OCI-LY3 (cell line): ENCODE data around the gene CARNS1.
A peak's percentile ranks its signal among the peaks of the same experiment; 100 is the strongest.

Experiments
- H2AFZ ChIP-seq: fragments of 200-600, 300-600 bp; shearing (Covaris generic); 2 replicates; pipeline ENCODE4 v1.6.0; 2014; ENCODE audit warnings: antibody characterized with exemption, low read depth, low read length
- H3K27ac ChIP-seq: fragments of 200-600, 300-600 bp; sonication (generic); 2 replicates; pipeline ENCODE4 v1.5.1; 2014; ENCODE audit warnings: mild to moderate bottlenecking, low read length, moderate library complexity, mixed read lengths
- H3K27me3 ChIP-seq: fragments of 200-600, 300-600 bp; sonication (generic); 2 replicates; pipeline ENCODE4 v1.6.1; 2014; ENCODE audit warnings: low read depth, low read length, mixed read lengths
- H3K36me3 ChIP-seq: fragments of 200-600, 300-600 bp; sonication (generic); replicated peaks from 2 replicates; pipeline ENCODE3; 2014; ENCODE audit warnings: low read depth, low read length, mixed read lengths
- H3K4me1 ChIP-seq: fragments of 300-600, 200-600 bp; sonication (generic); 2 replicates; pipeline ENCODE4 v1.6.1; 2014; ENCODE audit warnings: low read length, mixed read lengths
- H3K4me2 ChIP-seq: fragments of 200-600, 300-600 bp; sonication (generic); 2 replicates; pipeline ENCODE4 v1.6.1; 2014; ENCODE audit warnings: low read length, mixed read lengths
- H3K4me3 ChIP-seq: fragments of 300-600, 200-600 bp; sonication (generic); 2 replicates; pipeline ENCODE4 v1.5.1; 2014; ENCODE audit warnings: antibody characterized with exemption, mild to moderate bottlenecking, low read length, moderate library complexity
- H3K79me2 ChIP-seq: fragments of 300-600, 200-600 bp; shearing (Covaris generic); 2 replicates; pipeline ENCODE4 v1.6.1; 2014; ENCODE audit warnings: mild to moderate bottlenecking, low read length, mixed read lengths
- H3K9ac ChIP-seq: fragments of 300-600, 200-600 bp; shearing (Covaris generic); 2 replicates; pipeline ENCODE4 v1.6.0; 2014; ENCODE audit warnings: mild to moderate bottlenecking, low read length, moderate library complexity
- H3K9me3 ChIP-seq: fragments of 200-600, 300-600 bp; shearing (Covaris generic); 2 replicates; pipeline ENCODE4 v1.6.1; 2014; ENCODE audit warnings: low read length, mixed read lengths; ENCODE audit not compliant: insufficient read depth
- H4K20me1 ChIP-seq: fragments of 200-600, 300-600 bp; sonication (generic); 2 replicates; pipeline ENCODE4 v1.6.1; 2016; ENCODE audit warnings: low read length, mixed read lengths; ENCODE audit not compliant: insufficient read depth
- EZH2phosphoT487 ChIP-seq: fragments of 200-600 bp; shearing (Covaris generic); IDR thresholded peaks from 2 replicates; pipeline ENCODE4 v1.6.1; 2018; ENCODE audit warnings: antibody characterized with exemption, mixed run types, low read depth
- TF ChIP-seq, protein P1 (sequence below): fragments of 200-600, 300-600 bp; sonication (generic); IDR thresholded peaks from 2 replicates; pipeline ENCODE4 v1.5.1; 2014; ENCODE audit warnings: antibody characterized with exemption, low read length, low read depth

CARNS1 gene

DNA sequence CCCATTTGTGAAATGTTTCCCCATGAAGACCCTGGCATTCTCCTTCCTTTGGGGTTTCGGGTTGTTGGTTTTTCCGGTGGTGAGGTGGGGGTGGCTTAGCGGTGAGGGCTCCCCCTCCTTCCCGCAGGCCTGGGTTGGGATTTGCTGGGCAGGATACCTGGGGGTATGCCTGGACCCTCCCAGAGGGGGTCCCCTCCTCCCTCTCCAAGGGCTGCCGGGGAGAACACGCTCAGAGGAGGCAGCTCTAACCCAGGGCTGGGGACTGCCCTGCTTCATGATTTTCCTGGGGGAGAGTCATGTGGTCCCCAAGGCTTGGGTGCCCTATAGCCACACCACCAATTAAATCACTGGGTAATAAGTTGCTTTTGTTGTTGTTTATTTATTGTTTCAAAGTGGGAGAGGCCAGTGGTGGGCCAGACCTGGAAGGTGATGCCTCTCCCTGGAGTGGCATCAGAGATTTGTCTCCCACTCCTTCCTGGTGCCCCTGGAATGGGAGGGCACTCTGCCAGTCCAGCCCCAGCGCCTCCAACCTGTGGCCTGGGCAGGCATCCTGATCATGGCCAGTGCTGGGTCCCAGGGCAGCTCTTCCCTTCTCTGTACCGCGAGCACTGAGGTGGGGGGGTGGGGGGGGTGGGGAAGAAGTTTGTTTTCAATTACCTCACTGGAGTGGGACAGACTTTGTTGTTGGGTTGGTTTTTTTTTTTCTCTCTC is 40.8 kb upstream of the CARNS1 start:
- H3K9me3 ChIP-seq, result no peaks in the 10 kb centered on the region
- H3K27ac ChIP-seq, result peak overlapping the region; percentile 69; the same call in 1 of the 2 replicates
- H3K4me3 ChIP-seq, result peak overlapping the region; percentile 92
- peak overlapping the region; percentile 99 for H3K4me2 ChIP-seq
- peak overlapping the region; percentile 97 for H3K9ac ChIP-seq
- H3K27me3 ChIP-seq, result peaks cover 18% of the 10 kb centered on the region
- peaks cover 27% of the 10 kb centered on the region for H3K79me2 ChIP-seq
- peak overlapping the region; percentile 30; the same call in 1 of the 2 replicates for H2AFZ ChIP-seq
- peaks cover 10% of the 10 kb centered on the region; the same call in 1 of the 2 replicates for H4K20me1 ChIP-seq
- peaks cover 29% of the 10 kb centered on the region for H3K4me1 ChIP-seq
- TF ChIP-seq, protein P1, sequence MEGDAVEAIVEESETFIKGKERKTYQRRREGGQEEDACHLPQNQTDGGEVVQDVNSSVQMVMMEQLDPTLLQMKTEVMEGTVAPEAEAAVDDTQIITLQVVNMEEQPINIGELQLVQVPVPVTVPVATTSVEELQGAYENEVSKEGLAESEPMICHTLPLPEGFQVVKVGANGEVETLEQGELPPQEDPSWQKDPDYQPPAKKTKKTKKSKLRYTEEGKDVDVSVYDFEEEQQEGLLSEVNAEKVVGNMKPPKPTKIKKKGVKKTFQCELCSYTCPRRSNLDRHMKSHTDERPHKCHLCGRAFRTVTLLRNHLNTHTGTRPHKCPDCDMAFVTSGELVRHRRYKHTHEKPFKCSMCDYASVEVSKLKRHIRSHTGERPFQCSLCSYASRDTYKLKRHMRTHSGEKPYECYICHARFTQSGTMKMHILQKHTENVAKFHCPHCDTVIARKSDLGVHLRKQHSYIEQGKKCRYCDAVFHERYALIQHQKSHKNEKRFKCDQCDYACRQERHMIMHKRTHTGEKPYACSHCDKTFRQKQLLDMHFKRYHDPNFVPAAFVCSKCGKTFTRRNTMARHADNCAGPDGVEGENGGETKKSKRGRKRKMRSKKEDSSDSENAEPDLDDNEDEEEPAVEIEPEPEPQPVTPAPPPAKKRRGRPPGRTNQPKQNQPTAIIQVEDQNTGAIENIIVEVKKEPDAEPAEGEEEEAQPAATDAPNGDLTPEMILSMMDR, result no peak
- no peak for TF ChIP-seq EZH2phosphoT487
- no peaks in the 10 kb centered on the region for H3K36me3 ChIP-seq

DNA sequence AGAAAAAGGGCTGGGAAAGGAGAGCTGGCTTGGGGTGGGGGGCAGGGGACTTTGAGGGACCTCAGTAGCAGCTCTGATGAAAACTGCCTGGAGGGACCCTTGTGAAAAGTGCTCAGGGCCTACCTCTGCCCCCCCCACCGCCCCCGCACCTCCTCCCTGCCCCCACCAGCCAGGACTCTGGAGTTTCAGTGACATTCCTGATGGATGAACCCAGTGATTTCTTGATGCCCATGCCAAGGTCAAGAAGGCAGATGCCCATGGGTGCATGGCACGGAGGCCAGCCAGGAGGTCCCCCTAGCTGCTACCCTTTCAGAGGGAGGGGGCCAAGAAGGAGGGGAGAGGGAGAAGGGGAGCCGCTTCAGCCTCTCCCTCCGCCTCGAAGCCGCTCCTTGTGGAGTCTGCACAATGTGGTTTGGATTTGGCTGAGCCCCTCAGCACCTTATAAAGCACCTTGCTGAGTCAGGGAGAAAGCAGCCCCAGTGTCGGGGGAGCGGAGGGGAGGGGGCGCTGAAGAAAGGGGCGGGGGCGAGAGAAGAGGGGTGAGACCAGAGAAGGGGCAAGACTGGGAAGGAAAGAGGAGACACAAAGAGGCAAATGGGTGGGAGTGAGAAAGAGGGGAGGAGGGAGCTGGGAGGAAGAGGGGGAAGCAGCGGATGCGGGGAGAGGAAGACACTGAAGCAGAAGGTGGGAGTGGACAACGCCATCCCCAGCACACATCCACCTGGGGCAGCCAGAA is 40.0 kb upstream of the CARNS1 start:
- TF ChIP-seq EZH2phosphoT487, result no peak
- TF ChIP-seq, protein P1, result no peak
- H3K4me1 ChIP-seq, result peaks cover 30% of the 10 kb centered on the region
- no peak overlapping the region for H3K4me3 ChIP-seq
- no peak overlapping the region for H3K4me2 ChIP-seq
- peaks cover 18% of the 10 kb centered on the region for H3K27me3 ChIP-seq
- H3K27ac ChIP-seq, result no peak overlapping the region
- peaks cover 9% of the 10 kb centered on the region; the same call in 1 of the 2 replicates for H4K20me1 ChIP-seq
- no peak overlapping the region for H2AFZ ChIP-seq
- no peaks in the 10 kb centered on the region for H3K36me3 ChIP-seq
- no peaks in the 10 kb centered on the region for H3K9me3 ChIP-seq
- H3K9ac ChIP-seq, result no peak overlapping the region
- H3K79me2 ChIP-seq, result peaks cover 27% of the 10 kb centered on the region

DNA sequence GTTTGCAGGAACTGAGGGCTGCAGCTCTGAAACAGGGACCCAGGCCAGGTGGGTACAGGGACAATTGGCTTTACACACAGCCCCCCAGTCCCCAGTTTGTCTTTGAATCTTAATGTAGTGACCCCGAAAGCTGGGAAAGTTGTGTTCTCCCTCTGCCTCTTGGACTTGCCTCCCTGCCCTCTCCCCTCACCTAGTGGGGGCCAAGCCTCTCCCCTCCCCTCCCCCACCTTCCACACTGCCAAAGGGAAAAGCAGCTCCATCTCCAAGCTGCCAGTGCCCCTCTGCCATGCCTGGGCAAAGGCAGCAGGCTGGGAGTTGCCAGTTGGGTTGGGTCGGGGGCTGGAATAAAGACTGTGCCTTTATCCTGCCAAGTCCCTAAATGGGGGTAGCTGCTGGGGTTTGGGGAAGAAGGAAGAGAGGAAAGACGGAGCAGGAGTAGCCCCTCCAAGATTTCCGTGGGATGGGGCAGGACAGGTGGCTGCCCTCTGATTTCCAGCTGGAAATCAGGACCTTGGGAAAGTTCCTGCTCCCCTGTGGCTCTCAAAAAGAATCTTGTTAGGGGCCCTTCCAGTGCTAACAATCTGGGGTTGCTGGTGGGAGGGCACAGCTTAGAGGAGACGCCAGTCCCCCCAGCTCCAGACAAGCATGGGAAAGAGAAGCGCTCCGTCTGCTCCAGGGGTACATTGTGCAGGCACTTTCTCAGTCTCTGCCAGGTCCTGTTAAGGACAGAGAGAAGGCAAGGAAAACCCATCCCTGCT is 39.2 kb upstream of the CARNS1 start:
- Histone ChIP-seq H3K4me2 (no peak overlapping the region), H4K20me1 (peaks cover 2% of the 10 kb centered on the region; the same call in 1 of the 2 replicates), H2AFZ (no peak overlapping the region), H3K9ac (no peak overlapping the region), H3K79me2 (peaks cover 19% of the 10 kb centered on the region), H3K4me3 (no peak overlapping the region), H3K9me3 (no peaks in the 10 kb centered on the region), H3K27me3 (peaks cover 18% of the 10 kb centered on the region), H3K4me1 (peaks cover 34% of the 10 kb centered on the region), H3K36me3 (no peaks in the 10 kb centered on the region), H3K27ac (no peak overlapping the region)
- no peak for TF ChIP-seq EZH2phosphoT487
- TF ChIP-seq, protein P1, result no peak
